Tibial nerve (tissue), 4 donors: ENCODE measurements around the gene TRAF3IP3.

Experiments
- EP300 ChIP-seq, 2 donors: sonication (generic); formaldehyde crosslinking; IDR thresholded peaks; one replicate each; pipeline ENCODE4 v1.6.1; 2017; ENCODE audit warnings: antibody characterized with exemption in 2 of 2, mild to moderate bottlenecking in 1 of 2
- POLR2A ChIP-seq, 2 donors: fragments of 450-650 bp; IDR thresholded peaks; one replicate each; pipeline ENCODE4 v1.6.1; 2017; ENCODE audit warnings: antibody characterized with exemption in 2 of 2, mild to moderate bottlenecking in 2 of 2, moderate library complexity in 2 of 2
- TF ChIP-seq, protein P1 (sequence below), 5 experiments: fragments of 200-600 bp in 3 of 5; fragments of 450-650 bp in 2 of 5; sonication (generic) in 3 of 5; IDR thresholded peaks; one replicate each; pipeline ENCODE4 v1.5.1; 2016 to 2019; ENCODE audit warnings: antibody characterized with exemption in 5 of 5, mild to moderate bottlenecking in 3 of 5, moderate library complexity in 2 of 5

DNA sequence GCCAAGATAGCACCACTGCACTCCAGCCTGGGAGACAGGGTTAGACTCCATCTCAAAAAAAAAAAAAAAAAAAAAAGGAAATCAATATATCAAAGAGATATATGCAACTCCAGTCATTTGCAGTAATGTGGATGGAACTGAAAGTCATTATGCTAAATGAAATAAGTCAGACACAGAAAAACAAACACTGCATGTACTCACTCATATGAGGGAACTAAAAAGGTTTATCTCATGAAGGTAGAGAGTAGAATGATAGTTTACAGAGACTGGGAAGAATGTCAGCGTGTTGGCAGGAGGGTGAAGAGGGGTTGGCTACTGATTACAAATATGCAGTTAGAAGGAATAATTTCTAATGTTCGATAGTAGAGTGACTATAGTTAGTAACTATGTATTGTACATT lies 38.0 kb upstream of the TRAF3IP3 start:
- TF ChIP-seq, protein P1, sequence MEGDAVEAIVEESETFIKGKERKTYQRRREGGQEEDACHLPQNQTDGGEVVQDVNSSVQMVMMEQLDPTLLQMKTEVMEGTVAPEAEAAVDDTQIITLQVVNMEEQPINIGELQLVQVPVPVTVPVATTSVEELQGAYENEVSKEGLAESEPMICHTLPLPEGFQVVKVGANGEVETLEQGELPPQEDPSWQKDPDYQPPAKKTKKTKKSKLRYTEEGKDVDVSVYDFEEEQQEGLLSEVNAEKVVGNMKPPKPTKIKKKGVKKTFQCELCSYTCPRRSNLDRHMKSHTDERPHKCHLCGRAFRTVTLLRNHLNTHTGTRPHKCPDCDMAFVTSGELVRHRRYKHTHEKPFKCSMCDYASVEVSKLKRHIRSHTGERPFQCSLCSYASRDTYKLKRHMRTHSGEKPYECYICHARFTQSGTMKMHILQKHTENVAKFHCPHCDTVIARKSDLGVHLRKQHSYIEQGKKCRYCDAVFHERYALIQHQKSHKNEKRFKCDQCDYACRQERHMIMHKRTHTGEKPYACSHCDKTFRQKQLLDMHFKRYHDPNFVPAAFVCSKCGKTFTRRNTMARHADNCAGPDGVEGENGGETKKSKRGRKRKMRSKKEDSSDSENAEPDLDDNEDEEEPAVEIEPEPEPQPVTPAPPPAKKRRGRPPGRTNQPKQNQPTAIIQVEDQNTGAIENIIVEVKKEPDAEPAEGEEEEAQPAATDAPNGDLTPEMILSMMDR (IDR thresholded peaks at IDR 0.05) = no peak
- TF ChIP-seq POLR2A (IDR thresholded peaks at IDR 0.05) (no peak), EP300 (IDR thresholded peaks at IDR 0.05) (no peak)
